Uterus (tissue), 4 donors: ENCODE measurements around the gene PSMD13. TPM values are rescaled to one million over a fixed set of nuclear protein-coding genes. Genes with fewer than 3 reads are reported as not detected.

Source experiments
- DNase-seq, 2 donors: peaks; one replicate each; pipeline ENCODE4 v3.0.0-alpha.2; 2019 to 2020
- H3K27ac ChIP-seq, 2 donors: fragments of 200-600 bp; sonication (generic); 1 replicate in 1 of 2; 2 replicates in 1 of 2; pipeline ENCODE4 v1.5.1; 2016 to 2018
- H3K27me3 ChIP-seq, 2 donors: fragments of 200-600 bp; sonication (generic); one replicate each; pipeline ENCODE4 v1.5.1; 2018 to 2019; ENCODE audit warnings: control low read depth in 1 of 2
- H3K36me3 ChIP-seq, 2 donors: fragments of 200-600 bp; sonication (generic); one replicate each; pipeline ENCODE4 v1.5.1; 2019; ENCODE audit warnings: control low read depth in 1 of 2
- H3K4me1 ChIP-seq, 2 donors: fragments of 200-600 bp; sonication (generic); one replicate each; pipeline ENCODE4 v1.5.1; 2018 to 2019; ENCODE audit warnings: control low read depth in 1 of 2
- H3K4me3 ChIP-seq, 2 donors: fragments of 200-600 bp; sonication (generic); 1 replicate in 1 of 2; 2 replicates in 1 of 2; pipeline ENCODE4 v1.5.1; 2018 to 2019; ENCODE audit warnings: mild to moderate bottlenecking in 1 of 2
- H3K9me3 ChIP-seq, 2 donors: fragments of 200-600 bp; sonication (generic); one replicate each; pipeline ENCODE4 v1.5.1; 2019; ENCODE audit warnings: control low read depth in 1 of 2
- CTCF ChIP-seq, 4 experiments: fragments of 200-600 bp in 2 of 4; fragments of 450-650 bp in 2 of 4; sonication (generic) in 2 of 4; IDR thresholded peaks; one replicate each; pipeline ENCODE4 v1.5.1; 2016 to 2019; ENCODE audit warnings: antibody characterized with exemption in 4 of 4, mild to moderate bottlenecking in 2 of 4, moderate library complexity in 1 of 4
- POLR2A ChIP-seq, 2 donors: fragments of 450-650 bp; IDR thresholded peaks; one replicate each; pipeline ENCODE4 v1.6.1; 2016; ENCODE audit warnings: antibody characterized with exemption in 2 of 2, mild to moderate bottlenecking in 1 of 2, moderate library complexity in 1 of 2
- intact Hi-C: fragments of 100-400 bp; cut with DNase I; formaldehyde crosslinking; loops from one replicate; pipeline ENCODE4 v1.15.1; 2023; ENCODE audit warnings: low total_unique reads
- total RNA-seq, 4 donors: library from RNA; depleted of rRNA in 3 of 4; stranded (reverse); fragments of >200 nt in 3 of 4; gene quantifications; one replicate each; pipeline versions ENCODE4 v1.1.0 to v1.2.4, GENCODE V29; 2014 to 2023
- donor health status: DM: yes; HTN: yes; CAD: no.

Gene PSMD13
- total RNA-seq, 4 donors from 2014 or later, result 17.9 to 94.3 (median 78.2) TPM

- H3K27me3 ChIP-seq, result peaks cover 29 to 36% of the 10 kb centered on the region in 2 donors
Observed at GRCh38 chr11:282171-282570, 45.4 kb downstream of the PSMD13 start.

GRCh38 chr11:282630-283360 lies 46.0 kb downstream of the PSMD13 start:
- intact Hi-C loops, result no loop called here
- TF ChIP-seq POLR2A (IDR thresholded peaks at IDR 0.05), result no peak
- no peak for TF ChIP-seq CTCF (IDR thresholded peaks at IDR 0.05)
- H3K27me3 ChIP-seq, result peaks cover 29 to 36% of the 10 kb centered on the region in 2 donors

More at GRCh38 chr11:282171-282570, 45.4 kb downstream of the PSMD13 start:
- no peak overlapping the region for H3K27ac ChIP-seq
- H3K4me1 ChIP-seq, result peaks cover 0 to 7% of the 10 kb centered on the region in 2 donors
- H3K4me3 ChIP-seq, result no peak overlapping the region
- intact Hi-C loops, result no loop called here
- H3K36me3 ChIP-seq, result no peaks in the 10 kb centered on the region
- DNase-seq, result peak in 1 of 2 donors; percentile 6
- H3K9me3 ChIP-seq, result no peaks in the 10 kb centered on the region
- TF ChIP-seq POLR2A (IDR thresholded peaks at IDR 0.05) (no peak), CTCF (IDR thresholded peaks at IDR 0.05) (no peak)

GRCh38 chr11:283405-284104 lies 46.8 kb downstream of the PSMD13 start:
- peaks cover 27 to 34% of the 10 kb centered on the region in 2 donors for H3K27me3 ChIP-seq
- H3K27ac ChIP-seq, result no peak overlapping the region
- DNase-seq, result no peak
- intact Hi-C loops, result no loop called here
- TF ChIP-seq CTCF (IDR thresholded peaks at IDR 0.05), result no peak
- no peak for TF ChIP-seq POLR2A (IDR thresholded peaks at IDR 0.05)
- H3K36me3 ChIP-seq, result no peaks in the 10 kb centered on the region
- H3K4me1 ChIP-seq, result peaks cover 0 to 12% of the 10 kb centered on the region in 2 donors
- no peak overlapping the region for H3K4me3 ChIP-seq
- no peaks in the 10 kb centered on the region for H3K9me3 ChIP-seq

More at GRCh38 chr11:282630-283360, 46.0 kb downstream of the PSMD13 start:
- DNase-seq, result peak in 1 of 2 donors; percentile 7
- H3K9me3 ChIP-seq, result no peaks in the 10 kb centered on the region
- peaks cover 0 to 8% of the 10 kb centered on the region in 2 donors for H3K4me1 ChIP-seq
- H3K36me3 ChIP-seq, result no peaks in the 10 kb centered on the region
- no peak overlapping the region for H3K27ac ChIP-seq
- no peak overlapping the region for H3K4me3 ChIP-seq

- Histone ChIP-seq H3K27me3 (peaks cover 19 to 32% of the 10 kb centered on the region in 2 donors), H3K4me3 (no peak overlapping the region), H3K4me1 (peaks cover 0 to 12% of the 10 kb centered on the region in 2 donors), H3K9me3 (no peaks in the 10 kb centered on the region), H3K27ac (no peak overlapping the region), H3K36me3 (no peaks in the 10 kb centered on the region)
- TF ChIP-seq POLR2A (IDR thresholded peaks at IDR 0.05) (no peak), CTCF (IDR thresholded peaks at IDR 0.05) (no peak)
- DNase-seq, result peak; percentile 10 to 13
- intact Hi-C loops, result no loop called here
Observed at GRCh38 chr11:284105-285020, 47.6 kb downstream of the PSMD13 start.
